Endothelial cell of umbilical vein (primary cell): ENCODE data around the gene YWHAQ. TPM values are rescaled to one million over a fixed set of nuclear protein-coding genes. Genes with fewer than 3 reads are reported as not detected.
A peak's percentile ranks its signal among the peaks of the same experiment; 100 is the strongest.

Experiments used
- BruUV-seq: library from RNA; stranded (reverse); fragments of 400-500 nt; replicated peaks from 2 replicates; lab custom pipeline; 2021; lab: Mats Ljungman, UMichigan
- CTCF ChIA-PET: fragments of 300-600, 350-600 bp; sonication (Branson Sonifier 250); formaldehyde crosslinking; loops from one replicate; lab custom pipeline; 2021; ENCODE audit warnings: antibody characterized with exemption, inconsistent platforms; lab: Charles Lee
- POLR2A ChIA-PET: fragments of 300-600, 350-600 bp; sonication (Branson Sonifier 250); formaldehyde crosslinking; loops from one replicate; lab custom pipeline; 2021; ENCODE audit warnings: antibody characterized with exemption, inconsistent platforms; lab: Charles Lee
- DNase-seq: peaks from one replicate; pipeline ENCODE4 v3.0.0-alpha.2; 2011; ENCODE audit warnings: low read depth, low spot score
- FAIRE-seq: peaks from 2 replicates; lab custom pipeline; 2011; peaks lifted over from hg19 to GRCh38; lab: Jason Lieb, UNC
- H2AFZ ChIP-seq: 2 replicates; pipeline ENCODE4 v1.6.0; 2012; ENCODE audit warnings: low read depth, low read length, control low read depth, inconsistent platforms
- H3K27ac ChIP-seq: 2 replicates; pipeline ENCODE4 v1.5.1; 2011; ENCODE audit warnings: low read depth, mild to moderate bottlenecking, control low read depth, low read length, moderate library complexity; ENCODE audit not compliant: insufficient read depth
- H3K27me3 ChIP-seq, 2 experiments: 2 replicates each; pipeline versions ENCODE4 v1.6.0 to v1.6.1; 2011; ENCODE audit warnings: low read length in 2 of 2, mixed read lengths in 1 of 2; ENCODE audit not compliant: control insufficient read depth in 2 of 2, insufficient read depth in 2 of 2
- H3K36me3 ChIP-seq, 2 experiments: 2 replicates in 1 of 2; 3 replicates in 1 of 2; pipeline ENCODE4 v1.5.1; 2011; ENCODE audit warnings: low read length in 2 of 2, mild to moderate bottlenecking in 1 of 2, moderate library complexity in 1 of 2; ENCODE audit not compliant: control insufficient read depth in 2 of 2, insufficient read depth in 2 of 2; ENCODE audit errors: extremely low read depth in 1 of 2
- H3K4me1 ChIP-seq: 3 replicates; pipeline ENCODE4 v1.5.1; 2011; ENCODE audit warnings: mild to moderate bottlenecking, low read length; ENCODE audit not compliant: control insufficient read depth, insufficient read depth; ENCODE audit errors: extremely low read depth
- H3K4me2 ChIP-seq: 2 replicates; pipeline ENCODE4 v1.6.1; 2011; ENCODE audit warnings: low read length, control low read depth, mixed read lengths; ENCODE audit not compliant: insufficient read depth
- H3K4me3 ChIP-seq, 3 experiments: fragments of 200-600 bp in 1 of 3; sonication (generic), shearing (Covaris generic) in 1 of 3; replicated peaks in 1 of 3; 2 replicates each; pipeline ENCODE4 v1.5.1; 2011 to 2016; ENCODE audit warnings: control low read depth in 3 of 3, low read length in 3 of 3, mild to moderate bottlenecking in 2 of 3, inconsistent platforms in 1 of 3, low read depth in 1 of 3, moderate library complexity in 1 of 3; ENCODE audit not compliant: insufficient read depth in 1 of 3
- H3K79me2 ChIP-seq: 2 replicates; pipeline ENCODE4 v1.6.0; 2012; ENCODE audit warnings: low read length, inconsistent platforms; ENCODE audit not compliant: control insufficient read depth, insufficient read depth
- H3K9ac ChIP-seq: replicated peaks from 2 replicates; pipeline ENCODE3; 2011; ENCODE audit warnings: low read length, control low read depth; ENCODE audit not compliant: insufficient read depth; ENCODE audit errors: extremely low read depth
- H3K9me1 ChIP-seq: replicated peaks from 3 replicates; pipeline ENCODE4 v1.6.0; 2011; ENCODE audit warnings: mild to moderate bottlenecking, low read length; ENCODE audit not compliant: control insufficient read depth, insufficient read depth; ENCODE audit errors: extremely low read depth
- H3K9me3 ChIP-seq: replicated peaks from 2 replicates; pipeline ENCODE4 v1.5.1; 2012; ENCODE audit warnings: low read length, inconsistent platforms; ENCODE audit not compliant: control insufficient read depth, insufficient read depth
- H4K20me1 ChIP-seq: replicated peaks from 2 replicates; pipeline ENCODE3; 2011; ENCODE audit warnings: mild to moderate bottlenecking, low read length; ENCODE audit not compliant: control insufficient read depth, insufficient read depth; ENCODE audit errors: extremely low read depth
- EZH2 ChIP-seq: IDR thresholded peaks from 2 replicates; pipeline ENCODE4 v1.6.1; 2012; ENCODE audit warnings: borderline replicate concordance, low read depth, mild to moderate bottlenecking, moderate library complexity, low read length, inconsistent platforms; ENCODE audit not compliant: severe bottlenecking
- FOS ChIP-seq: IDR thresholded peaks from 2 replicates; pipeline ENCODE4 v1.6.1; 2011; ENCODE audit warnings: mild to moderate bottlenecking, low read length, moderate library complexity, borderline replicate concordance; ENCODE audit not compliant: insufficient read depth
- GATA2 ChIP-seq: IDR thresholded peaks from 2 replicates; pipeline ENCODE4 v1.7.0; 2011; ENCODE audit warnings: low read depth, mild to moderate bottlenecking, moderate library complexity, mixed read lengths, low read length; ENCODE audit not compliant: insufficient read length, insufficient read depth
- JUN ChIP-seq: IDR thresholded peaks from 2 replicates; pipeline ENCODE4 v1.6.1; 2011; ENCODE audit warnings: borderline replicate concordance, low read depth; ENCODE audit not compliant: insufficient read length, insufficient read depth
- MYC ChIP-seq: IDR thresholded peaks from one replicate; pipeline ENCODE4 v1.6.1; 2011; ENCODE audit warnings: mild to moderate bottlenecking, low read depth, low read length
- POLR2A ChIP-seq: IDR thresholded peaks from 2 replicates; pipeline ENCODE4 v1.6.1; 2012; ENCODE audit warnings: low read depth, mild to moderate bottlenecking, control low read depth, low read length
- POLR2AphosphoS5 ChIP-seq: IDR thresholded peaks from 2 replicates; pipeline ENCODE4 v1.6.1; 2012; ENCODE audit warnings: low read depth, mild to moderate bottlenecking, control low read depth, low read length, moderate library complexity; ENCODE audit not compliant: insufficient read depth
- dilution Hi-C: fragments of 300-500 bp; cut with MboI; formaldehyde crosslinking; loops from one replicate; pipeline ENCODE4 v1.15.0; 2019; ENCODE audit warnings: low sequenced_read_pairs; ENCODE audit not compliant: extremely low pct_ligation_motif_present
- intact Hi-C: fragments of 100-400 bp; cut with micrococcal nuclease; formaldehyde crosslinking; loops from one replicate; pipeline ENCODE4 v1.10.0; 2022
- polyA plus RNA-seq, 4 experiments: library from polyadenylated mRNA; depleted of rRNA in 3 of 4; stranded (reverse) in 3 of 4; unstranded in 1 of 4; fragments of >200 nt; gene quantifications; 2 replicates each; pipeline versions ENCODE4 v1.2.1 to v1.2.3, GENCODE V29; 2011 to 2012; ENCODE audit warnings: missing spikeins in 1 of 4
- total RNA-seq: library from RNA; stranded (reverse); gene quantifications from 2 replicates; pipeline ENCODE4 v1.2.3, GENCODE V29; 2021
- TF ChIP-seq, protein P1 (sequence below), 2 donors: IDR thresholded peaks; 1 replicate in 1 of 2; 2 replicates in 1 of 2; pipeline ENCODE4 v1.5.1; 2011; ENCODE audit warnings: low read length in 2 of 2, mild to moderate bottlenecking in 2 of 2, moderate library complexity in 2 of 2, control low read depth in 1 of 2, inconsistent platforms in 1 of 2, low read depth in 1 of 2; ENCODE audit not compliant: insufficient read depth in 1 of 2; ENCODE audit errors: extremely low read depth in 1 of 2
- TF ChIP-seq, protein P2 (sequence below): IDR thresholded peaks from 2 replicates; pipeline ENCODE4 v1.6.1; 2011; ENCODE audit not compliant: insufficient read depth, insufficient read length

Gene YWHAQ
- total and polyA plus RNA-seq, 2 donors (not counting 3 experiments of a cell fraction or from before 2014, with no cell fraction given), result 217 to 456 TPM

DNA sequence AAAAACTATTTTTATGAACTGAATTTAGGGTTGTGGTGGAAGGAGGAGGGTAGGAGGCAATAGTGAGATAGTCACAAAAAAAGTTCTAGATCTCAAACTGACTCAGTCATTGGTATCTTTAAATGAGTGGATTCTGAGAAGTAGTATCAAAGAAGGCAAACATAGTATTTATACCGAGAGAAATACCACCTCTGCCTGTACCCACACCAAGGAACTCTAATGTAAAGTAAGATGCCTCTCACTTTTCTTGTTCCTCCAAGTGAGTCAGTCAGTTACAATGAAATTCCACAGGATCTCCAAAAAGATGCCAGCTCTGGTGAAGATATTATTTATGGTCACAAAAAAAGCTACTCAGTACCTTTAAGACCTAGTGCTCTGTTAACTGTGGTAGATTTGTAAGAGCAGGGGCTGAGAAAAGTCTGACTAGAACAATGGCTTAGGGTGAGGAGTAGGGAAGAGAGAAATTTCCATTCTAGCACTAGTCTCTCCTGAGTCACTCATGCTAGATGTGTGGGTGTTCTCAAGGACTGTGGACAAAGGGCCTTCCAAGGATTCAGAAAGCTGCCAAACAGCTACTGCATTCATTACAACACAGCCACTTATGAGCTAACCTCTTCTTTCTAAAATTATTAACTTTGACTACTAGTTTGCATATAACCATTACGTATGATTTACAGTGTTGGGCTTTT, 36.3 kb downstream of the YWHAQ start:
- Histone ChIP-seq H3K4me1 (no peaks in the 10 kb centered on the region), H3K9me1 (no peaks in the 10 kb centered on the region), H3K79me2 (peaks cover 96% of the 10 kb centered on the region), H4K20me1 (peaks cover 9% of the 10 kb centered on the region), H3K27me3 (no peaks in the 10 kb centered on the region), H3K4me3 (no peak overlapping the region), H2AFZ (no peak overlapping the region), H3K27ac (no peak overlapping the region), H3K9me3 (peaks cover 2% of the 10 kb centered on the region), H3K36me3 (peaks cover 0 to 6% of the 10 kb centered on the region in 2 experiments), H3K4me2 (no peak overlapping the region), H3K9ac (no peak overlapping the region)
- TF ChIP-seq JUN, result no peak
- TF ChIP-seq GATA2, result no peak
- no peak for TF ChIP-seq FOS
- TF ChIP-seq POLR2AphosphoS5, result no peak
- no peak for TF ChIP-seq POLR2A
- TF ChIP-seq EZH2, result no peak
- TF ChIP-seq, protein P1, sequence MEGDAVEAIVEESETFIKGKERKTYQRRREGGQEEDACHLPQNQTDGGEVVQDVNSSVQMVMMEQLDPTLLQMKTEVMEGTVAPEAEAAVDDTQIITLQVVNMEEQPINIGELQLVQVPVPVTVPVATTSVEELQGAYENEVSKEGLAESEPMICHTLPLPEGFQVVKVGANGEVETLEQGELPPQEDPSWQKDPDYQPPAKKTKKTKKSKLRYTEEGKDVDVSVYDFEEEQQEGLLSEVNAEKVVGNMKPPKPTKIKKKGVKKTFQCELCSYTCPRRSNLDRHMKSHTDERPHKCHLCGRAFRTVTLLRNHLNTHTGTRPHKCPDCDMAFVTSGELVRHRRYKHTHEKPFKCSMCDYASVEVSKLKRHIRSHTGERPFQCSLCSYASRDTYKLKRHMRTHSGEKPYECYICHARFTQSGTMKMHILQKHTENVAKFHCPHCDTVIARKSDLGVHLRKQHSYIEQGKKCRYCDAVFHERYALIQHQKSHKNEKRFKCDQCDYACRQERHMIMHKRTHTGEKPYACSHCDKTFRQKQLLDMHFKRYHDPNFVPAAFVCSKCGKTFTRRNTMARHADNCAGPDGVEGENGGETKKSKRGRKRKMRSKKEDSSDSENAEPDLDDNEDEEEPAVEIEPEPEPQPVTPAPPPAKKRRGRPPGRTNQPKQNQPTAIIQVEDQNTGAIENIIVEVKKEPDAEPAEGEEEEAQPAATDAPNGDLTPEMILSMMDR (IDR thresholded peaks at IDR 0.05; ENCODE audit: extremely low read depth in 1 of 2, insufficient read depth in 1 of 2, low read depth in 1 of 2, low read length in 2 of 2), result no peak
- TF ChIP-seq, protein P2, sequence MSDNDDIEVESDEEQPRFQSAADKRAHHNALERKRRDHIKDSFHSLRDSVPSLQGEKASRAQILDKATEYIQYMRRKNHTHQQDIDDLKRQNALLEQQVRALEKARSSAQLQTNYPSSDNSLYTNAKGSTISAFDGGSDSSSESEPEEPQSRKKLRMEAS, result no peak
- no peak for TF ChIP-seq MYC
- DNase-seq (peak; percentile 69), FAIRE-seq (no peak)
- BruUV-seq, result no TSS peak
- ChIA-PET CTCF (interaction anchor here (0.7 to 2.8 kb wide), 5 partner anchors 13 to 176 kb away, joined by 3 to 9 read pairs (median 3); no protein-coding TSS in a partner anchor), POLR2A (interaction anchor here (0.5 kb wide), 1 partner anchor 12 kb away, joined by 3 read pairs; no protein-coding TSS in a partner anchor)
- intact Hi-C loops, result no loop called here
- dilution Hi-C loops, result no loop called here
